OCI-LY7 (cell line): ENCODE measurements around the gene MAP2K2. TPM values are rescaled to one million over a fixed set of nuclear protein-coding genes. Genes with fewer than 3 reads are reported as not detected.

Source experiments
- BruUV-seq: library from RNA; stranded (reverse); fragments of 400-500 nt; replicated peaks from 2 replicates; lab custom pipeline; 2021; lab: Mats Ljungman, UMichigan
- CTCF ChIA-PET: fragments of 300-600 bp; sonication (Branson Sonifier 250); formaldehyde crosslinking; loops from one replicate; lab custom pipeline; 2022; ENCODE audit warnings: antibody characterized with exemption; ENCODE audit not compliant: unreplicated experiment; lab: Charles Lee
- POLR2A ChIA-PET: fragments of 300-600 bp; sonication (Branson Sonifier 250); formaldehyde crosslinking; loops from one replicate; lab custom pipeline; 2022; ENCODE audit warnings: antibody characterized with exemption; lab: Charles Lee
- DNase-seq: peaks from one replicate; pipeline ENCODE4 v3.0.0-alpha.2; 2015; ENCODE audit warnings: low spot score
- H2AFZ ChIP-seq: fragments of 200-600 bp; sonication (generic), shearing (Covaris generic); 2 replicates; pipeline ENCODE4 v1.6.1; 2014; ENCODE audit warnings: mild to moderate bottlenecking, antibody characterized with exemption, low read length, moderate library complexity
- H3K27ac ChIP-seq: fragments of 200-600 bp; sonication (generic); 2 replicates; pipeline ENCODE4 v1.5.1; 2014; ENCODE audit warnings: mixed run types, low read depth, mild to moderate bottlenecking, moderate library complexity, low read length, inconsistent platforms; ENCODE audit not compliant: poor library complexity, severe bottlenecking
- H3K36me3 ChIP-seq: fragments of 200-600 bp; sonication (generic); 2 replicates; pipeline ENCODE4 v1.6.1; 2014; ENCODE audit warnings: mild to moderate bottlenecking, antibody characterized with exemption, low read length, moderate library complexity, mixed read lengths; ENCODE audit not compliant: insufficient read depth
- H3K4me1 ChIP-seq: fragments of 200-600 bp; sonication (generic); 2 replicates; pipeline ENCODE4 v1.5.1; 2014; ENCODE audit warnings: mild to moderate bottlenecking, low read length; ENCODE audit not compliant: insufficient read depth, poor library complexity, severe bottlenecking
- H3K4me2 ChIP-seq: fragments of 200-600 bp; sonication (generic); 2 replicates; pipeline ENCODE4 v1.6.1; 2014; ENCODE audit warnings: mild to moderate bottlenecking, low read length
- H3K4me3 ChIP-seq: fragments of 200-600 bp; sonication (generic); 2 replicates; pipeline ENCODE4 v1.5.1; 2014; ENCODE audit warnings: mild to moderate bottlenecking, low read depth, low read length; ENCODE audit not compliant: poor library complexity, severe bottlenecking
- H3K79me2 ChIP-seq: fragments of 200-600 bp; sonication (generic); 2 replicates; pipeline ENCODE4 v1.6.1; 2016; ENCODE audit warnings: low read depth, mild to moderate bottlenecking, low read length, moderate library complexity, mixed read lengths; ENCODE audit not compliant: insufficient read depth
- H3K9me2 ChIP-seq: fragments of 200-600 bp; sonication (generic); 2 replicates; pipeline ENCODE4 v1.6.1; 2016; ENCODE audit warnings: mild to moderate bottlenecking, low read length, mixed read lengths; ENCODE audit not compliant: insufficient read depth
- H3K9me3 ChIP-seq: fragments of 200-600 bp; sonication (generic); 2 replicates; pipeline ENCODE4 v1.6.1; 2014; ENCODE audit warnings: mild to moderate bottlenecking, mixed run types, low read length, mixed read lengths
- H4K20me1 ChIP-seq: fragments of 200-600 bp; sonication (generic); 2 replicates; pipeline ENCODE4 v1.6.1; 2014; ENCODE audit warnings: mild to moderate bottlenecking, antibody characterized with exemption, low read length, moderate library complexity, mixed read lengths; ENCODE audit not compliant: insufficient read depth
- EZH2phosphoT487 ChIP-seq: fragments of 200-600 bp; sonication (generic); IDR thresholded peaks from 2 replicates; pipeline ENCODE4 v1.6.1; 2018; ENCODE audit warnings: low read depth, borderline replicate concordance, mild to moderate bottlenecking, mixed run types, antibody characterized with exemption, low read length, moderate library complexity, mixed read lengths
- intact Hi-C: fragments of 100-400 bp; cut with micrococcal nuclease; formaldehyde crosslinking; loops from one replicate; pipeline ENCODE4 v1.10.0; 2022; ENCODE audit not compliant: unreplicated experiment
- total RNA-seq, 2 experiments: library from RNA; depleted of rRNA in 1 of 2; stranded (reverse); fragments of >200 nt in 1 of 2; shearing (Covaris generic) in 1 of 2; gene quantifications; 2 replicates each; pipeline ENCODE4 v1.2.3, GENCODE V29; 2014 to 2022
- TF ChIP-seq, protein P1 (sequence below): fragments of 200-600 bp; sonication (generic); conservative IDR thresholded peaks from 2 replicates; pipeline ENCODE4 v1.5.1; 2014; ENCODE audit warnings: mild to moderate bottlenecking, antibody characterized with exemption, low read length, moderate library complexity, mixed read lengths

Gene MAP2K2
- total RNA-seq, 2 experiments from 2014 or later: 105 to 116 TPM

DNA sequence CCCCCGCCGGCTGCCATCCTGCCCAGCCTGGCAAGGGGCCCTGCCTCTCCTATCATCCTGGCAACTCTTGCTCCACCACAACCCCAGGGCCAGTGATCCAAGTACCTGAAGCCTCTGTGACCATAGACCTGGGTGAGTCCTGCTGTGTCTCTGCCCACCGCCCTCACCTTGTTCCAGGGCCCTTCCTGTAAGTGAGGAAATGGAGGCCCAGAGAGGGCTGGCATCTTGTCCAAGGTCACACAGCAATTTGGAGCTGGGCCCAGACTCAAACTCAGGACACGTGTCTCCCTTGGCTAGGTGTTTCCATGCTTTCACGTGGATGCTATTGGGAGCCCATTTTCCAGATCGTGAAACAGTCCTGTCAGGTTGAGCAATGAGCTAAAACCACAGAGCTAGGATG is 33.2 kb upstream of the MAP2K2 start:
- H3K9me3 ChIP-seq: no peaks in the 10 kb centered on the region
- TF ChIP-seq EZH2phosphoT487: no peak
- TF ChIP-seq, protein P1, sequence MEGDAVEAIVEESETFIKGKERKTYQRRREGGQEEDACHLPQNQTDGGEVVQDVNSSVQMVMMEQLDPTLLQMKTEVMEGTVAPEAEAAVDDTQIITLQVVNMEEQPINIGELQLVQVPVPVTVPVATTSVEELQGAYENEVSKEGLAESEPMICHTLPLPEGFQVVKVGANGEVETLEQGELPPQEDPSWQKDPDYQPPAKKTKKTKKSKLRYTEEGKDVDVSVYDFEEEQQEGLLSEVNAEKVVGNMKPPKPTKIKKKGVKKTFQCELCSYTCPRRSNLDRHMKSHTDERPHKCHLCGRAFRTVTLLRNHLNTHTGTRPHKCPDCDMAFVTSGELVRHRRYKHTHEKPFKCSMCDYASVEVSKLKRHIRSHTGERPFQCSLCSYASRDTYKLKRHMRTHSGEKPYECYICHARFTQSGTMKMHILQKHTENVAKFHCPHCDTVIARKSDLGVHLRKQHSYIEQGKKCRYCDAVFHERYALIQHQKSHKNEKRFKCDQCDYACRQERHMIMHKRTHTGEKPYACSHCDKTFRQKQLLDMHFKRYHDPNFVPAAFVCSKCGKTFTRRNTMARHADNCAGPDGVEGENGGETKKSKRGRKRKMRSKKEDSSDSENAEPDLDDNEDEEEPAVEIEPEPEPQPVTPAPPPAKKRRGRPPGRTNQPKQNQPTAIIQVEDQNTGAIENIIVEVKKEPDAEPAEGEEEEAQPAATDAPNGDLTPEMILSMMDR: no peak
- BruUV-seq: no TSS peak
- H4K20me1 ChIP-seq: no peaks in the 10 kb centered on the region
- no peaks in the 10 kb centered on the region for H3K36me3 ChIP-seq
- ChIA-PET CTCF (no interaction called here), POLR2A (no interaction called here)
- H2AFZ ChIP-seq: no peak overlapping the region
- no peaks in the 10 kb centered on the region for H3K79me2 ChIP-seq
- no peak overlapping the region for H3K27ac ChIP-seq
- intact Hi-C loops: no loop called here
- no peak for DNase-seq
- H3K9me2 ChIP-seq: no peaks in the 10 kb centered on the region
- no peaks in the 10 kb centered on the region for H3K4me1 ChIP-seq
- no peak overlapping the region for H3K4me2 ChIP-seq
- no peak overlapping the region for H3K4me3 ChIP-seq

DNA sequence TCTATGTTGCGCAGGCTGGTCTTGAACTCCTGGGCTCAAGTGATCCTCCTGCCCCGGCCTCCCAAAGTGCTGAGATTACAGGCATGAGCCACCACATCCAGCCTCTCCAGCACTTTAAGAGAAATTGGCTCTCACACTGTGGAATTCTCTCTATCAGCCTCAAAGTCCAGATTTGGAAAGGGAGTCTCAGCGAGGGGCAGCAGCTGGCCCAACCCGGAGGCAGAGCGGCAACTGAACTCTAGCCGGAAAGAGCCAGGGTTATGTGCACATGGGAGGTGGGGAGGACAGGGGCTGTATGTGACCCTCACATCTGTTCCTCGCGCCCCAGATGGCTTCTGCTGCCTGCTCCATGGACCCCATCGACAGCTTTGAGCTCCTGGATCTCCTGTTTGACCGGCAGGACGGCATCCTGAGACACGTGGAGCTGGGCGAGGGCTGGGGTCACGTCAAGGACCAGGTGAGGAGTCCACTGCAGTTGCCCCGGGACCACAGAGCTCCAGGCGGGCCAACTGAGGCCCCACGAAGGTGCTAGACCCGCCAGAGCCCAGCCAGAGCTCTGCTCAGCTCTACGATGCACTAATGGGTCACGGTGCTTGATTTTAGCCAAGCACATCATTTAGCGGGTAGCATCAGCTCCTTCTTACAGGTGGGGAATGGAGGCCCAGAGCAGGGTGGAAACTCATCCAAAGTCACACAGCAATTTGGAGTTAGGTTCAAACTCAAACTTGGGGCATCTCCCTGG is 30.8 kb upstream of the MAP2K2 start:
- no TSS peak for BruUV-seq
- TF ChIP-seq EZH2phosphoT487: no peak
- TF ChIP-seq, protein P1: no peak
- POLR2A ChIA-PET: interaction anchor here (0.5 to 0.6 kb wide), 3 partner anchors 35 to 165 kb away, joined by 3 to 4 read pairs (median 3); no protein-coding TSS in a partner anchor

More for the DNA sequence above, 30.8 kb upstream of the MAP2K2 start:
- no peaks in the 10 kb centered on the region for H3K79me2 ChIP-seq
- no peaks in the 10 kb centered on the region for H3K9me3 ChIP-seq
- H3K27ac ChIP-seq: no peak overlapping the region
- no peaks in the 10 kb centered on the region for H3K36me3 ChIP-seq
- H2AFZ ChIP-seq: no peak overlapping the region
- intact Hi-C loops: no loop called here
- DNase-seq: no peak
- H3K4me3 ChIP-seq: no peak overlapping the region
- H3K4me2 ChIP-seq: no peak overlapping the region
- no peaks in the 10 kb centered on the region for H4K20me1 ChIP-seq
- H3K4me1 ChIP-seq: no peaks in the 10 kb centered on the region
- CTCF ChIA-PET: no interaction called here
- H3K9me2 ChIP-seq: no peaks in the 10 kb centered on the region
